HCT116 (cell line): ENCODE data around the gene NDUFA8. TPM values are rescaled to one million over a fixed set of nuclear protein-coding genes. Genes with fewer than 3 reads are reported as not detected.

Experiments used
- ATAC-seq: fragments of 200-7000 bp; cut with Tn5 transposase; 2 replicates; pipeline ENCODE4 v1.9.1; 2020; ENCODE audit warnings: mild to moderate bottlenecking, moderate library complexity
- BruUV-seq: library from RNA; stranded (reverse); fragments of 400-500 nt; replicated peaks from 2 replicates; lab custom pipeline; 2021; lab: Mats Ljungman, UMichigan
- CTCF ChIA-PET: fragments of 300-600 bp; sonication (Branson Sonifier 250); formaldehyde crosslinking; loops from one replicate; lab custom pipeline; 2021; ENCODE audit warnings: antibody characterized with exemption; lab: Charles Lee
- POLR2A ChIA-PET: fragments of 300-600, 350-600 bp; sonication (Branson Sonifier 250); formaldehyde crosslinking; loops from one replicate; lab custom pipeline; 2021; ENCODE audit warnings: antibody characterized with exemption; lab: Charles Lee
- RAD21 ChIA-PET, 2 experiments: fragments of 300-600 bp; sonication (Branson Sonifier 250); formaldehyde crosslinking; loops; one replicate each; lab custom pipeline; 2023; ENCODE audit warnings: low total read pairs in 2 of 2; ENCODE audit not compliant: uncharacterized antibody in 2 of 2, unreplicated experiment in 2 of 2, low non-redundant PET in 1 of 2; lab: Charles Lee
- DNase-seq: peaks from one replicate; pipeline ENCODE4 v3.0.0-alpha.2; 2010; ENCODE audit warnings: low read depth, low spot score
- H2AFZ ChIP-seq: fragments of 200-600 bp; shearing (Covaris generic), sonication (generic); 2 replicates; pipeline ENCODE4 v1.6.1; 2017; ENCODE audit warnings: low read depth, mixed run types, mixed read lengths, antibody characterized with exemption, low read length; ENCODE audit not compliant: poor library complexity, severe bottlenecking
- H3K27ac ChIP-seq: 2 replicates; pipeline ENCODE4 v1.5.1; 2012; ENCODE audit warnings: low read depth, low read length
- H3K27me3 ChIP-seq: fragments of 200-600 bp; sonication (generic); 2 replicates; pipeline ENCODE4 v1.6.1; 2016; ENCODE audit warnings: mixed run types, low read length, mixed read lengths; ENCODE audit not compliant: insufficient read depth
- H3K36me3 ChIP-seq, 2 experiments: fragments of 200-500 bp in 1 of 2; fragments of 200-600 bp in 1 of 2; sonication (Bioruptor generic) in 1 of 2; sonication (generic) in 1 of 2; 2 replicates each; pipeline versions ENCODE4 v1.5.1 to v1.6.1; 2014 to 2016; ENCODE audit warnings: low read length in 2 of 2, inconsistent platforms in 1 of 2, mixed read lengths in 1 of 2, mixed run types in 1 of 2; ENCODE audit not compliant: insufficient read depth in 2 of 2, control insufficient read depth in 1 of 2
- H3K4me1 ChIP-seq, 2 experiments: fragments of 200-600 bp in 1 of 2; sonication (generic) in 1 of 2; 2 replicates each; pipeline versions ENCODE4 v1.5.1 to v1.6.1; 2012 to 2017; ENCODE audit warnings: low read length in 2 of 2, inconsistent platforms in 1 of 2, mild to moderate bottlenecking in 1 of 2, mixed read lengths in 1 of 2, mixed run types in 1 of 2, moderate library complexity in 1 of 2; ENCODE audit not compliant: insufficient read depth in 2 of 2, control insufficient read depth in 1 of 2
- H3K4me2 ChIP-seq: fragments of 200-600 bp; sonication (generic); 2 replicates; pipeline ENCODE4 v1.6.1; 2017; ENCODE audit warnings: mixed run types, low read length, mixed read lengths
- H3K4me3 ChIP-seq, 2 experiments: fragments of 200-600 bp in 1 of 2; sonication (generic) in 1 of 2; replicated peaks in 1 of 2; 2 replicates each; pipeline ENCODE4 v1.5.1; 2011 to 2016; ENCODE audit warnings: low read length in 2 of 2, control low read depth in 1 of 2, low read depth in 1 of 2, mild to moderate bottlenecking in 1 of 2, mixed read lengths in 1 of 2, mixed run types in 1 of 2
- H3K79me2 ChIP-seq: fragments of 200-600 bp; sonication (generic); 2 replicates; pipeline ENCODE4 v1.6.1; 2017; ENCODE audit warnings: mild to moderate bottlenecking, mixed run types, low read length, moderate library complexity, mixed read lengths; ENCODE audit not compliant: insufficient read depth
- H3K9ac ChIP-seq: fragments of 200-600 bp; sonication (generic); 2 replicates; pipeline ENCODE4 v1.6.1; 2016; ENCODE audit warnings: low read length, mixed read lengths
- H3K9me2 ChIP-seq: fragments of 200-600 bp; sonication (generic), shearing (Covaris generic); 2 replicates; pipeline ENCODE4 v1.6.1; 2017; ENCODE audit warnings: mixed run types, mild to moderate bottlenecking, moderate library complexity; ENCODE audit not compliant: insufficient read depth
- H3K9me3 ChIP-seq, 2 experiments: fragments of 200-500 bp in 1 of 2; fragments of 200-600 bp in 1 of 2; sonication (Bioruptor generic) in 1 of 2; sonication (generic) in 1 of 2; 2 replicates each; pipeline ENCODE4 v1.6.1; 2014 to 2017; ENCODE audit warnings: low read length in 2 of 2, mixed read lengths in 2 of 2, inconsistent platforms in 1 of 2, low read depth in 1 of 2, mild to moderate bottlenecking in 1 of 2, mixed run types in 1 of 2, moderate library complexity in 1 of 2; ENCODE audit not compliant: control insufficient read depth in 1 of 2, insufficient read depth in 1 of 2
- H4K20me1 ChIP-seq: fragments of 200-600 bp; sonication (generic), shearing (Covaris generic); 2 replicates; pipeline ENCODE4 v1.6.1; 2017; ENCODE audit warnings: mixed run types, mild to moderate bottlenecking, moderate library complexity; ENCODE audit not compliant: insufficient read depth
- CBX3 ChIP-seq: IDR thresholded peaks from 2 replicates; pipeline ENCODE4 v1.6.1; 2012; ENCODE audit warnings: low read depth
- CEBPB ChIP-seq: IDR thresholded peaks from 2 replicates; pipeline ENCODE4 v1.6.1; 2012; ENCODE audit warnings: low read depth
- EGR1 ChIP-seq: IDR thresholded peaks from 2 replicates; pipeline ENCODE4 v1.6.1; 2012; ENCODE audit warnings: low read depth
- EZH2 ChIP-seq: fragments of 200-600 bp; sonication (generic); IDR thresholded peaks from 2 replicates; pipeline ENCODE4 v1.6.1; 2017; ENCODE audit warnings: antibody characterized with exemption, mixed run types
- EZH2phosphoT487 ChIP-seq: fragments of 200-600 bp; IDR thresholded peaks from 2 replicates; pipeline ENCODE4 v1.6.1; 2018; ENCODE audit warnings: antibody characterized with exemption, borderline replicate concordance
- FOSL1 ChIP-seq: IDR thresholded peaks from 2 replicates; pipeline ENCODE4 v1.6.1; 2012; ENCODE audit warnings: low read depth
- POLR2A ChIP-seq: IDR thresholded peaks from 2 replicates; pipeline ENCODE4 v1.7.0; 2011; ENCODE audit warnings: borderline replicate concordance; ENCODE audit not compliant: insufficient read depth, insufficient read length; ENCODE audit errors: extremely low read depth
- RAD21 ChIP-seq: IDR thresholded peaks from 2 replicates; pipeline ENCODE4 v1.6.1; 2012; ENCODE audit warnings: low read depth, mild to moderate bottlenecking
- SIN3A ChIP-seq: IDR thresholded peaks from 2 replicates; pipeline ENCODE4 v1.6.1; 2012; ENCODE audit warnings: low read depth
- TCF7L2 ChIP-seq: IDR thresholded peaks from 2 replicates; pipeline ENCODE4 v1.7.0; 2011; ENCODE audit warnings: borderline replicate concordance, inconsistent platforms; ENCODE audit not compliant: insufficient read depth, insufficient read length; ENCODE audit errors: extremely low read depth
- YY1 ChIP-seq: IDR thresholded peaks from 2 replicates; pipeline ENCODE4 v1.6.1; 2011; ENCODE audit warnings: low read length, low read depth, moderate library complexity, mild to moderate bottlenecking; ENCODE audit not compliant: insufficient replicate concordance; ENCODE audit errors: extremely low read depth
- ZFX ChIP-seq: fragments of 450-650 bp; IDR thresholded peaks from 2 replicates; pipeline ENCODE4 v1.6.1; 2017
- ZNF274 ChIP-seq: fragments of 200-500 bp; sonication (Bioruptor generic); IDR thresholded peaks from 2 replicates; pipeline ENCODE4 v1.6.1; 2014; ENCODE audit warnings: mild to moderate bottlenecking, low read depth, low read length, inconsistent platforms
- intact Hi-C: fragments of 100-400 bp; cut with micrococcal nuclease; formaldehyde crosslinking; loops from 2 replicates; pipeline ENCODE4 v1.10.0; 2022
- total RNA-seq: library from RNA; stranded (reverse); gene quantifications from one replicate; pipeline ENCODE4 v1.2.1, GENCODE V29; 2021; ENCODE audit not compliant: unreplicated experiment
- TF ChIP-seq, protein P1 (sequence below): IDR thresholded peaks from 2 replicates; pipeline ENCODE4 v1.6.1; 2011; ENCODE audit warnings: mild to moderate bottlenecking, low read length, moderate library complexity; ENCODE audit not compliant: insufficient replicate concordance; ENCODE audit errors: extremely low read depth
- TF ChIP-seq, protein P2 (sequence below): IDR thresholded peaks from 2 replicates; pipeline ENCODE4 v1.6.1; 2012
- TF ChIP-seq, protein P3 (sequence below): IDR thresholded peaks from 2 replicates; pipeline ENCODE4 v1.6.1; 2012

Gene NDUFA8
- total RNA-seq, 1 experiment from 2014 or later: 84.5 TPM

DNA sequence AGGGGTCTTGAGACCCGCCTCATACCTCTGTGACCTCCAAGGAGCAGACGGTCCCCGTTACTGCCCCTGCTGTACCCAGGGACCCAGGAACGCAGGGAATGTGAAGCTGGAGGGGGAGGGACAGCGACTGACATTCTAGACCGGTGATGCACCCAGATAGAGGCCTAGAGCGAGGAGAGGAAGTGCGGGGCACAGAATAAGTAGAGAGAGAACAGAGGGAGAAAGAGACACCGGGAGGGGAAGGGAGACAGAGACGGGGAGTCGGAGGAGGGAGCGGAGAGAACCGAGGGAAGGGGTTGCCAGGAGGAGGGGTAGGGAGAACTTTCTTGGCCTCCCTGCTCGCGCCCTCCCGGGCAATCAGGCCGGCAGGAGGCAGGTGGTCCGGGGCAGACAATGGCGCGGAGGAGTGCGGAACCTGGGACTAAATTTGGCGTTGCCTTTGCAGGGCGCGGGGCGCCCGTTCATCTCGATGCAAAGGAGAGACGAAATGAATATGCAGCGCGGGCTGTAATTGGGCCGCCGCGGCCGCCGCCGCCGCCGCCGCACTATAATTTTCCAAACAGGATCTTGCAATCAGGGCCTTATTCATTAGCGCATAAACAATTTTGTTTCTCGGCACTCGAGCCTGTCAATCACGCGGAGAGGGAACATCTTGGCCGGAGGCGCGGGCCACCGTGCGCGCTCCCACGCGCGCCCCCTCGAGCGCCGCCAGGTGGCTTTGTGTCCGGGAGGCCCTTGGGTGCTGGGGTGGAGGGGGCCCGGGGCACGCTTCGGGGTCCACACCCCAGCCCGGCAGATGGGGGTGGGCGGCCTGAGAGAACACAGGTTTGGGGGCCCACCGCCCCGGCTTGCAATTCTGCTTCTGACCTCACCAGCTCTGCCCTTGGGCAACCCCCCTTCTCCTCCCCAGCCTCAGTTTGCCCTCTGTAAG, 33.0 kb downstream of the NDUFA8 start:
- Histone ChIP-seq H3K9ac (no peak overlapping the region), H3K4me1 (peaks cover 0 to 12% of the 10 kb centered on the region in 2 experiments; a peak in 1 of 4 replicates), H3K27ac (no peak overlapping the region), H3K4me3 (no peak overlapping the region), H3K9me3 (no peaks in the 10 kb centered on the region), H3K9me2 (no peaks in the 10 kb centered on the region), H2AFZ (no peak overlapping the region), H3K4me2 (no peak overlapping the region), H3K79me2 (no peaks in the 10 kb centered on the region), H4K20me1 (no peaks in the 10 kb centered on the region), H3K27me3 (no peaks in the 10 kb centered on the region), H3K36me3 (no peaks in the 10 kb centered on the region)
- TF ChIP-seq CEBPB: no peak
- TF ChIP-seq, protein P1, sequence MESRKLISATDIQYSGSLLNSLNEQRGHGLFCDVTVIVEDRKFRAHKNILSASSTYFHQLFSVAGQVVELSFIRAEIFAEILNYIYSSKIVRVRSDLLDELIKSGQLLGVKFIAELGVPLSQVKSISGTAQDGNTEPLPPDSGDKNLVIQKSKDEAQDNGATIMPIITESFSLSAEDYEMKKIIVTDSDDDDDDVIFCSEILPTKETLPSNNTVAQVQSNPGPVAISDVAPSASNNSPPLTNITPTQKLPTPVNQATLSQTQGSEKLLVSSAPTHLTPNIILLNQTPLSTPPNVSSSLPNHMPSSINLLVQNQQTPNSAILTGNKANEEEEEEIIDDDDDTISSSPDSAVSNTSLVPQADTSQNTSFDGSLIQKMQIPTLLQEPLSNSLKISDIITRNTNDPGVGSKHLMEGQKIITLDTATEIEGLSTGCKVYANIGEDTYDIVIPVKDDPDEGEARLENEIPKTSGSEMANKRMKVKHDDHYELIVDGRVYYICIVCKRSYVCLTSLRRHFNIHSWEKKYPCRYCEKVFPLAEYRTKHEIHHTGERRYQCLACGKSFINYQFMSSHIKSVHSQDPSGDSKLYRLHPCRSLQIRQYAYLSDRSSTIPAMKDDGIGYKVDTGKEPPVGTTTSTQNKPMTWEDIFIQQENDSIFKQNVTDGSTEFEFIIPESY: no peak
- no peak for TF ChIP-seq EZH2
- TF ChIP-seq, protein P2, sequence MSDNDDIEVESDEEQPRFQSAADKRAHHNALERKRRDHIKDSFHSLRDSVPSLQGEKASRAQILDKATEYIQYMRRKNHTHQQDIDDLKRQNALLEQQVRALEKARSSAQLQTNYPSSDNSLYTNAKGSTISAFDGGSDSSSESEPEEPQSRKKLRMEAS: no peak
- TF ChIP-seq, protein P3, sequence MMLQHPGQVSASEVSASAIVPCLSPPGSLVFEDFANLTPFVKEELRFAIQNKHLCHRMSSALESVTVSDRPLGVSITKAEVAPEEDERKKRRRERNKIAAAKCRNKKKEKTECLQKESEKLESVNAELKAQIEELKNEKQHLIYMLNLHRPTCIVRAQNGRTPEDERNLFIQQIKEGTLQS: no peak
- no peak for TF ChIP-seq POLR2A
- no peak for TF ChIP-seq EGR1
- no peak for TF ChIP-seq EZH2phosphoT487
- no peak for TF ChIP-seq SIN3A
- TF ChIP-seq TCF7L2: no peak
- no peak for TF ChIP-seq RAD21
- TF ChIP-seq ZNF274: no peak
- TF ChIP-seq YY1: no peak
- TF ChIP-seq FOSL1: no peak
- no peak for TF ChIP-seq CBX3
- no peak for TF ChIP-seq ZFX
- CTCF ChIA-PET: interaction anchor here (0.7 to 9.5 kb wide), 3 partner anchors 28 to 326 kb away, joined by 3 to 229 read pairs (median 169); no protein-coding TSS in a partner anchor
- no TSS peak for BruUV-seq
- POLR2A ChIA-PET: interaction anchor here (1.8 kb wide), 1 partner anchor 224 kb away, joined by 9 read pairs; no protein-coding TSS in a partner anchor
- ATAC-seq: no peak
- RAD21 ChIA-PET: interaction anchor here (0.9 to 2.7 kb wide), 3 partner anchors 27 to 224 kb away, joined by 3 to 43 read pairs (median 39); no protein-coding TSS in a partner anchor
- intact Hi-C loops: loop anchor here (10.0 kb wide), 1 partner anchor 1228 kb away; the partner anchor contains the start of gene CRB2
- DNase-seq: no peak
